ENCODE data around the gene PON2. TPM values are rescaled to one million over a fixed set of nuclear protein-coding genes. Genes with fewer than 3 reads are reported as not detected.
A peak's percentile ranks its signal among the peaks of the same experiment; 100 is the strongest.

PON2 gene
- total and polyA plus RNA-seq, 2 donors (not counting 1 experiment from before 2014, with no cell fraction given) = 7.5 to 8.3 TPM

- intact Hi-C loops (cut with micrococcal nuclease) = no loop called here
- no peak for TF ChIP-seq CTCF (IDR thresholded peaks at IDR 0.05)
- no peak for TF ChIP-seq EZH2 (IDR thresholded peaks at IDR 0.05; ENCODE audit: borderline replicate concordance, insufficient read depth, low read depth, low read length, poor library complexity, severe bottlenecking)
- POLR2A ChIA-PET = no interaction called here
- H3K27me3 Mint-ChIP-seq = no peaks in the 10 kb centered on the region
- H3K36me3 ChIP-seq (replicated peaks in 1 of 2; ENCODE audit: control extremely low read depth in 1 of 2, control insufficient read depth in 1 of 2, extremely low read depth in 1 of 2, insufficient read depth in 2 of 2, low read length in 1 of 2) = no peaks in the 10 kb centered on the region
- DNase-seq (no peak), ATAC-seq (ENCODE audit: low read depth) (no peak)
- H3K9me3 ChIP-seq (ENCODE audit: control extremely low read depth in 1 of 3, control insufficient read depth in 2 of 3, insufficient read depth in 1 of 3, low read length in 2 of 3) = no peaks in the 10 kb centered on the region
- no peaks in the 10 kb centered on the region for H3K27me3 ChIP-seq (replicated peaks in 1 of 4; ENCODE audit: control extremely low read depth in 1 of 4, control insufficient read depth in 3 of 4, insufficient read depth in 4 of 4, low read length in 3 of 4)
- no peaks in the 10 kb centered on the region for H3K9me3 Mint-ChIP-seq (ENCODE audit: insufficient read depth)
- H3K4me3 Mint-ChIP-seq = no peak overlapping the region
- WGBS (ENCODE audit: insufficient coverage) = 83% methylated on average over 1 of the region's 4 CpGs
- H4K20me1 ChIP-seq (ENCODE audit: control insufficient read depth, insufficient read depth, low read length, poor library complexity, severe bottlenecking) = no peaks in the 10 kb centered on the region
- peaks cover 7 to 16% of the 10 kb centered on the region in 2 donors for H3K4me1 ChIP-seq (ENCODE audit: control insufficient read depth in 2 of 2, insufficient read depth in 2 of 2, low read length in 2 of 2)
- H3K79me2 ChIP-seq (ENCODE audit: control insufficient read depth, insufficient read depth, low read length) = no peaks in the 10 kb centered on the region
- no peak overlapping the region for H3K4me3 ChIP-seq (ENCODE audit: control extremely low read depth in 1 of 5, extremely low read depth in 1 of 5, insufficient read depth in 1 of 5, low read depth in 2 of 5, low read length in 4 of 5)
- H3K4me1 Mint-ChIP-seq = peaks cover 16% of the 10 kb centered on the region
- H3K27ac Mint-ChIP-seq = no peak overlapping the region
- H2AFZ ChIP-seq (ENCODE audit: insufficient read depth, low read depth, low read length, poor library complexity, severe bottlenecking) = no peak overlapping the region
- no peak overlapping the region for H3K27ac ChIP-seq (ENCODE audit: low read length in 2 of 2)
- CTCF ChIA-PET = interaction anchor here (1.2 kb wide), 1 partner anchor 9 kb away, joined by 3 read pairs; no protein-coding TSS in a partner anchor
- H3K9ac ChIP-seq (ENCODE audit: low read length) = no peak overlapping the region
- H3K4me2 ChIP-seq (replicated peaks; ENCODE audit: low read depth, low read length, poor library complexity, severe bottlenecking) = no peak overlapping the region
Observed at GRCh38 chr7:95436407-95436806, 1.6 kb upstream of the PON2 start.

GRCh38 chr7:95435422-95435780 lies 573 bp upstream of the PON2 start:
- ATAC-seq (ENCODE audit: low read depth) = no peak
- Histone ChIP-seq H3K4me1 (ENCODE audit: control insufficient read depth in 2 of 2, insufficient read depth in 2 of 2, low read length in 2 of 2) (peaks cover 7 to 16% of the 10 kb centered on the region in 2 donors), H3K79me2 (ENCODE audit: control insufficient read depth, insufficient read depth, low read length) (no peaks in the 10 kb centered on the region), H3K9ac (ENCODE audit: low read length) (peak overlapping the region; percentile 79), H4K20me1 (ENCODE audit: control insufficient read depth, insufficient read depth, low read length, poor library complexity, severe bottlenecking) (no peaks in the 10 kb centered on the region), H3K4me3 (ENCODE audit: control extremely low read depth in 1 of 5, extremely low read depth in 1 of 5, insufficient read depth in 1 of 5, low read depth in 2 of 5, low read length in 4 of 5) (peak overlapping the region; percentile 47 to 76 (median 64)), H3K27me3 (replicated peaks in 1 of 4; ENCODE audit: control extremely low read depth in 1 of 4, control insufficient read depth in 3 of 4, insufficient read depth in 4 of 4, low read length in 3 of 4) (no peaks in the 10 kb centered on the region), H3K9me3 (ENCODE audit: control extremely low read depth in 1 of 3, control insufficient read depth in 2 of 3, insufficient read depth in 1 of 3, low read length in 2 of 3) (no peaks in the 10 kb centered on the region), H3K4me2 (replicated peaks; ENCODE audit: low read depth, low read length, poor library complexity, severe bottlenecking) (peak overlapping the region; percentile 92), H2AFZ (ENCODE audit: insufficient read depth, low read depth, low read length, poor library complexity, severe bottlenecking) (peak overlapping the region; percentile 95), H3K36me3 (replicated peaks in 1 of 2; ENCODE audit: control extremely low read depth in 1 of 2, control insufficient read depth in 1 of 2, extremely low read depth in 1 of 2, insufficient read depth in 2 of 2, low read length in 1 of 2) (no peaks in the 10 kb centered on the region), H3K27ac (ENCODE audit: low read length in 2 of 2) (no peak overlapping the region)
- DNase-seq = no peak
- CTCF ChIA-PET = interaction anchor here (0.9 kb wide), 1 partner anchor 985 kb away, joined by 3 read pairs; no protein-coding TSS in a partner anchor
- Mint-ChIP-seq H3K4me3 (peak overlapping the region; percentile 82), H3K27me3 (peaks cover 3% of the 10 kb centered on the region), H3K27ac (peak overlapping the region; percentile 58), H3K4me1 (peaks cover 16% of the 10 kb centered on the region), H3K9me3 (ENCODE audit: insufficient read depth) (no peaks in the 10 kb centered on the region)
- intact Hi-C loops (cut with micrococcal nuclease) = no loop called here
- POLR2A ChIA-PET = interaction anchor here (0.7 kb wide), 1 partner anchor 173 kb away, joined by 6 read pairs; no protein-coding TSS in a partner anchor
- TF ChIP-seq EZH2 (IDR thresholded peaks at IDR 0.05; ENCODE audit: borderline replicate concordance, insufficient read depth, low read depth, low read length, poor library complexity, severe bottlenecking) (no peak), CTCF (IDR thresholded peaks at IDR 0.05) (no peak)
- WGBS (ENCODE audit: insufficient coverage) = 37% methylated on average over 5 of the region's 9 CpGs
